HFF-Myc (cell line): ENCODE measurements around the gene THBS3.
"Not testable (repeated sequence)": the region's sequence is repeated elsewhere in the genome, so short reads cannot be mapped to it uniquely, and the experiment has no call there.

Source experiments
- DNase-seq: peaks from one replicate; pipeline ENCODE4 v3.0.0-alpha.2; 2011; ENCODE audit warnings: low read depth; ENCODE audit errors: extremely low read depth
- H3K4me3 ChIP-seq: replicated peaks from 2 replicates; pipeline ENCODE4 v1.5.1; 2011; ENCODE audit warnings: low read depth, mild to moderate bottlenecking, control low read depth, low read length
- CTCF ChIP-seq: IDR thresholded peaks from 2 replicates; pipeline ENCODE4 v1.5.1; 2012; ENCODE audit warnings: mild to moderate bottlenecking, low read depth, low read length, control low read depth; ENCODE audit errors: missing control alignments

The THBS3 gene

GRCh38 chr1:155160128-155160527, 47.6 kb downstream of the THBS3 start:
- no peak overlapping the region for H3K4me3 ChIP-seq
- no peak for DNase-seq
- no peak for TF ChIP-seq CTCF

- DNase-seq, result no peak
- H3K4me3 ChIP-seq, result no peak overlapping the region
- TF ChIP-seq CTCF, result no peak
These were observed 48.7 kb downstream of the THBS3 start for GRCh38 chr1:155158991-155159390.

- not testable (repeated sequence) for H3K4me3 ChIP-seq, DNase-seq
These were observed 51.6 kb downstream of the THBS3 start for GRCh38 chr1:155155996-155156643.
